Liver (tissue), 9 donors: ENCODE results near the gene LGR6. TPM values are rescaled to one million over a fixed set of nuclear protein-coding genes. Genes with fewer than 3 reads are reported as not detected.

Experiments
- DNase-seq: peaks from one replicate; pipeline ENCODE4 v3.0.0-alpha.2; 2017; ENCODE audit warnings: low spot score
- H3K27ac ChIP-seq, 2 donors: one replicate each; pipeline ENCODE4 v1.7.0; 2013; ENCODE audit warnings: inconsistent platforms in 2 of 2, low read length in 2 of 2, control low read depth in 1 of 2, low read depth in 1 of 2, mild to moderate bottlenecking in 1 of 2
- H3K27me3 ChIP-seq, 4 donors: one replicate each; pipeline versions ENCODE4 v1.6.1 to v1.7.0; 2013; ENCODE audit warnings: low read length in 3 of 4, inconsistent platforms in 1 of 4, mild to moderate bottlenecking in 1 of 4, moderate library complexity in 1 of 4; ENCODE audit not compliant: control insufficient read depth in 4 of 4, insufficient read depth in 4 of 4
- H3K36me3 ChIP-seq, 4 donors: one replicate each; pipeline versions ENCODE4 v1.6.1 to v1.7.0; 2013; ENCODE audit warnings: low read length in 3 of 4, mild to moderate bottlenecking in 3 of 4, low read depth in 1 of 4, moderate library complexity in 1 of 4; ENCODE audit not compliant: control insufficient read depth in 4 of 4, insufficient read depth in 3 of 4
- H3K4me1 ChIP-seq, 4 donors: one replicate each; pipeline versions ENCODE4 v1.6.1 to v1.7.0; 2013; ENCODE audit warnings: low read length in 3 of 4, mild to moderate bottlenecking in 3 of 4, moderate library complexity in 1 of 4; ENCODE audit not compliant: control insufficient read depth in 4 of 4, insufficient read depth in 4 of 4
- H3K4me3 ChIP-seq, 3 donors: one replicate each; pipeline versions ENCODE4 v1.6.1 to v1.7.0; 2013; ENCODE audit warnings: low read length in 3 of 3, control low read depth in 1 of 3, low read depth in 1 of 3, mild to moderate bottlenecking in 1 of 3
- H3K9ac ChIP-seq, 2 donors: one replicate each; pipeline ENCODE4 v1.7.0; 2013; ENCODE audit warnings: low read length in 2 of 2, mild to moderate bottlenecking in 2 of 2, moderate library complexity in 2 of 2, control low read depth in 1 of 2, low read depth in 1 of 2
- H3K9me3 ChIP-seq, 4 donors: one replicate each; pipeline versions ENCODE4 v1.6.1 to v1.7.0; 2013; ENCODE audit warnings: low read length in 3 of 4; ENCODE audit not compliant: control insufficient read depth in 4 of 4
- EGR1 ChIP-seq, 2 donors: IDR thresholded peaks; 2 replicates each; pipeline ENCODE4 v1.6.1; 2016 to 2018; ENCODE audit warnings: antibody characterized with exemption in 2 of 2, low read depth in 2 of 2
- FOXA1 ChIP-seq: IDR thresholded peaks from 2 replicates; pipeline ENCODE4 v1.6.1; 2016; ENCODE audit warnings: antibody characterized with exemption
- FOXA2 ChIP-seq: IDR thresholded peaks from 2 replicates; pipeline ENCODE4 v1.6.1; 2016; ENCODE audit warnings: antibody characterized with exemption
- GABPA ChIP-seq, 2 donors: IDR thresholded peaks in 1 of 2; conservative IDR thresholded peaks in 1 of 2; 2 replicates each; pipeline ENCODE4 v1.6.1; 2016; ENCODE audit warnings: antibody characterized with exemption in 2 of 2, mild to moderate bottlenecking in 1 of 2, moderate library complexity in 1 of 2
- HNF4A ChIP-seq, 2 donors: conservative IDR thresholded peaks; 2 replicates each; pipeline ENCODE4 v1.6.1; 2016; ENCODE audit warnings: antibody characterized with exemption in 2 of 2, mild to moderate bottlenecking in 2 of 2
- HNF4G ChIP-seq: IDR thresholded peaks from 2 replicates; pipeline ENCODE4 v1.6.1; 2016; ENCODE audit warnings: antibody characterized with exemption
- JUND ChIP-seq, 2 donors: IDR thresholded peaks; 2 replicates each; pipeline ENCODE4 v1.6.1; 2016; ENCODE audit warnings: antibody characterized with exemption in 2 of 2
- NR2F2 ChIP-seq: IDR thresholded peaks from 2 replicates; pipeline ENCODE4 v1.6.1; 2016; ENCODE audit warnings: antibody characterized with exemption
- RAD21 ChIP-seq, 2 donors: IDR thresholded peaks; 2 replicates each; pipeline ENCODE4 v1.6.1; 2016; ENCODE audit warnings: antibody characterized with exemption in 2 of 2, mild to moderate bottlenecking in 2 of 2
- RXRA ChIP-seq, 2 donors: IDR thresholded peaks; 2 replicates each; pipeline ENCODE4 v1.6.1; 2017 to 2018; ENCODE audit warnings: antibody characterized with exemption in 2 of 2, mild to moderate bottlenecking in 1 of 2
- SP1 ChIP-seq: IDR thresholded peaks from 2 replicates; pipeline ENCODE4 v1.6.1; 2018; ENCODE audit warnings: antibody characterized with exemption, mild to moderate bottlenecking
- TAF1 ChIP-seq: conservative IDR thresholded peaks from 2 replicates; pipeline ENCODE4 v1.6.1; 2016; ENCODE audit warnings: antibody characterized with exemption, mild to moderate bottlenecking
- YY1 ChIP-seq: IDR thresholded peaks from 2 replicates; pipeline ENCODE4 v1.6.1; 2016; ENCODE audit warnings: antibody characterized with exemption, mild to moderate bottlenecking
- WGBS: extraction: QIAGEN DNeasy Blood & Tissue Kit; methylation state at CpG from one replicate; pipeline ENCODE4 v1.1.7; 2013; 5-methylcytosine and 5-hydroxymethylcytosine counted together
- polyA plus RNA-seq, 2 donors: library from polyadenylated mRNA; stranded (reverse) in 1 of 2; unstranded in 1 of 2; fragments of 200-250 nt in 1 of 2; fragments of >200 nt in 1 of 2; fragmentation: Nextera tagmentation in 1 of 2; extraction: Ambion mirVana in 1 of 2; gene quantifications; one replicate each; pipeline versions ENCODE4 v1.2.1 to v1.2.3, GENCODE V29; 2013 to 2015
- total RNA-seq, 2 donors: library from RNA; depleted of rRNA; stranded (reverse); fragments of >200 nt; gene quantifications; one replicate each; pipeline ENCODE4 v1.2.3, GENCODE V29; 2014
- TF ChIP-seq, protein P1 (sequence below): IDR thresholded peaks from 2 replicates; pipeline ENCODE4 v1.6.1; 2016; ENCODE audit warnings: antibody characterized with exemption
- TF ChIP-seq, protein P2 (sequence below): fragments of 150-350 bp; IDR thresholded peaks from 2 replicates; pipeline ENCODE4 v1.5.1; 2017; ENCODE audit warnings: improper control_type of control experiment, low read depth, low read length; ENCODE audit not compliant: missing input control
- TF ChIP-seq, protein P3 (sequence below): IDR thresholded peaks from 2 replicates; pipeline ENCODE4 v1.6.1; 2016; ENCODE audit warnings: antibody characterized with exemption
- TF ChIP-seq, protein P4 (sequence below): IDR thresholded peaks from 2 replicates; pipeline ENCODE4 v1.6.1; 2016; ENCODE audit warnings: antibody characterized with exemption
- TF ChIP-seq, protein P5 (sequence below): IDR thresholded peaks from 2 replicates; pipeline ENCODE4 v1.6.1; 2016; ENCODE audit warnings: antibody characterized with exemption, mild to moderate bottlenecking
- donor health status: healthy.
- donor health status: healthy.
- donor health status: healthy.
- donor health status: healthy.
- donor health status: healthy.

The LGR6 gene
- total and polyA plus RNA-seq, 4 donors: 0.05 to 1.2 (median 0.75) TPM

DNA sequence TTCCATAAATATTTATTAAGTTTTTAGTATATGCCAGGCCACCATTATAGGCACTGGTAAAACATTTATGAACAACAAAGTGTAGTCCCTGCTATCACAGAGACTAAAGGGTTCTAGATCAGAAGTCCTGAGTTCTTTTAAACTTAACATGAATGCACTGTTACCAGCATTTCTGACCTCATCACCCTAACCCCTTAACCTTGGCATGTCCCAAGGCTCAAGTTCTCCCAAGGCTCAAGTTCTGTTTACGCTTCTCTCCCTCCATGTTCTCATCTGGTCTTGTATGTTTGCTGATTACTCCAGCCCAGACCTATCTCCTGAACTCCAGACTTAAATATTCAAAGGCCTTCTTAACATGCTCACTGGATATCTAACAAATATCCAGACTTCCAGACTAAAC, 93.6 kb downstream of the LGR6 start:
- Histone ChIP-seq H3K4me3 (no peak overlapping the region), H3K36me3 (no peaks in the 10 kb centered on the region), H3K27me3 (peaks cover 0 to 4% (median 0%) of the 10 kb centered on the region in 4 donors), H3K9me3 (no peaks in the 10 kb centered on the region), H3K9ac (no peak overlapping the region), H3K27ac (peak overlapping the region in 1 of 2 donors; percentile 12), H3K4me1 (peaks cover 0 to 6% (median 0%) of the 10 kb centered on the region in 4 donors)
- TF ChIP-seq NR2F2: peak; percentile 91
- TF ChIP-seq HNF4G: no peak
- no peak for TF ChIP-seq RXRA (IDR thresholded peaks at IDR 0.05)
- no peak for DNase-seq
- WGBS: 85% methylated on average over 1 of the region's 1 CpG

DNA sequence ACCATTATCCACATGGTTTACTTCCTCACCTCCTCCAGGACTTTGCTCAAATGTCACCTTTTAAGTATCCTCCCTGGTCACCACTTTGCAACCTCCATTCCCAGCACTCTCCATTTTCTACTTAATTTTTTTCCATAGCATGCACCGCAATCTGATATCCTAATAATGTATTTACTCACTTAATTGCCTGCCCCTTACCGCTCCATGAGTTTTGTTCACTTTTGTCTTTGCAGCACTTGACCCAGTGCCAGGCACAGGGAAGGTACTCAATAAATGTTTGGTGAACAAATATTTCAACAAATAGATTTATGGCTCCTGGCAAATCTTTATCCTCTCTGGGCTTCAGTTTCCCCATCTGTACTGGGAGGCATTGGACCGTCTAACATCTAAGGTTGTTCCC, 94.6 kb downstream of the LGR6 start:
- H3K4me1 ChIP-seq: peaks cover 0 to 6% (median 0%) of the 10 kb centered on the region in 4 donors
- H3K9ac ChIP-seq: no peak overlapping the region
- no peaks in the 10 kb centered on the region for H3K36me3 ChIP-seq
- no peak for DNase-seq
- no peak overlapping the region for H3K4me3 ChIP-seq
- WGBS: 84% methylated on average over 3 of the region's 3 CpGs
- H3K27ac ChIP-seq: no peak overlapping the region
- H3K27me3 ChIP-seq: peaks cover 0 to 4% (median 0%) of the 10 kb centered on the region in 4 donors
- TF ChIP-seq, protein P1, sequence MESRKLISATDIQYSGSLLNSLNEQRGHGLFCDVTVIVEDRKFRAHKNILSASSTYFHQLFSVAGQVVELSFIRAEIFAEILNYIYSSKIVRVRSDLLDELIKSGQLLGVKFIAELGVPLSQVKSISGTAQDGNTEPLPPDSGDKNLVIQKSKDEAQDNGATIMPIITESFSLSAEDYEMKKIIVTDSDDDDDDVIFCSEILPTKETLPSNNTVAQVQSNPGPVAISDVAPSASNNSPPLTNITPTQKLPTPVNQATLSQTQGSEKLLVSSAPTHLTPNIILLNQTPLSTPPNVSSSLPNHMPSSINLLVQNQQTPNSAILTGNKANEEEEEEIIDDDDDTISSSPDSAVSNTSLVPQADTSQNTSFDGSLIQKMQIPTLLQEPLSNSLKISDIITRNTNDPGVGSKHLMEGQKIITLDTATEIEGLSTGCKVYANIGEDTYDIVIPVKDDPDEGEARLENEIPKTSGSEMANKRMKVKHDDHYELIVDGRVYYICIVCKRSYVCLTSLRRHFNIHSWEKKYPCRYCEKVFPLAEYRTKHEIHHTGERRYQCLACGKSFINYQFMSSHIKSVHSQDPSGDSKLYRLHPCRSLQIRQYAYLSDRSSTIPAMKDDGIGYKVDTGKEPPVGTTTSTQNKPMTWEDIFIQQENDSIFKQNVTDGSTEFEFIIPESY: no peak
- TF ChIP-seq EGR1 (IDR thresholded peaks at IDR 0.05; ENCODE audit: low read depth in 2 of 2) (no peak), YY1 (no peak), FOXA2 (no peak), HNF4G (no peak), NR2F2 (no peak), FOXA1 (no peak), RAD21 (IDR thresholded peaks at IDR 0.05) (no peak), JUND (IDR thresholded peaks at IDR 0.05) (no peak), GABPA (IDR thresholded peaks at IDR 0.05 in 1 of 2, conservative IDR thresholded peaks at IDR 0.05 in 1 of 2) (no peak), HNF4A (conservative IDR thresholded peaks at IDR 0.05) (no peak), SP1 (no peak), RXRA (IDR thresholded peaks at IDR 0.05) (no peak), TAF1 (no peak)
- TF ChIP-seq, protein P2, sequence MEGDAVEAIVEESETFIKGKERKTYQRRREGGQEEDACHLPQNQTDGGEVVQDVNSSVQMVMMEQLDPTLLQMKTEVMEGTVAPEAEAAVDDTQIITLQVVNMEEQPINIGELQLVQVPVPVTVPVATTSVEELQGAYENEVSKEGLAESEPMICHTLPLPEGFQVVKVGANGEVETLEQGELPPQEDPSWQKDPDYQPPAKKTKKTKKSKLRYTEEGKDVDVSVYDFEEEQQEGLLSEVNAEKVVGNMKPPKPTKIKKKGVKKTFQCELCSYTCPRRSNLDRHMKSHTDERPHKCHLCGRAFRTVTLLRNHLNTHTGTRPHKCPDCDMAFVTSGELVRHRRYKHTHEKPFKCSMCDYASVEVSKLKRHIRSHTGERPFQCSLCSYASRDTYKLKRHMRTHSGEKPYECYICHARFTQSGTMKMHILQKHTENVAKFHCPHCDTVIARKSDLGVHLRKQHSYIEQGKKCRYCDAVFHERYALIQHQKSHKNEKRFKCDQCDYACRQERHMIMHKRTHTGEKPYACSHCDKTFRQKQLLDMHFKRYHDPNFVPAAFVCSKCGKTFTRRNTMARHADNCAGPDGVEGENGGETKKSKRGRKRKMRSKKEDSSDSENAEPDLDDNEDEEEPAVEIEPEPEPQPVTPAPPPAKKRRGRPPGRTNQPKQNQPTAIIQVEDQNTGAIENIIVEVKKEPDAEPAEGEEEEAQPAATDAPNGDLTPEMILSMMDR: no peak
- TF ChIP-seq, protein P3, sequence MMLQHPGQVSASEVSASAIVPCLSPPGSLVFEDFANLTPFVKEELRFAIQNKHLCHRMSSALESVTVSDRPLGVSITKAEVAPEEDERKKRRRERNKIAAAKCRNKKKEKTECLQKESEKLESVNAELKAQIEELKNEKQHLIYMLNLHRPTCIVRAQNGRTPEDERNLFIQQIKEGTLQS: no peak
- TF ChIP-seq, protein P4, sequence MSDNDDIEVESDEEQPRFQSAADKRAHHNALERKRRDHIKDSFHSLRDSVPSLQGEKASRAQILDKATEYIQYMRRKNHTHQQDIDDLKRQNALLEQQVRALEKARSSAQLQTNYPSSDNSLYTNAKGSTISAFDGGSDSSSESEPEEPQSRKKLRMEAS: no peak
- TF ChIP-seq, protein P5, sequence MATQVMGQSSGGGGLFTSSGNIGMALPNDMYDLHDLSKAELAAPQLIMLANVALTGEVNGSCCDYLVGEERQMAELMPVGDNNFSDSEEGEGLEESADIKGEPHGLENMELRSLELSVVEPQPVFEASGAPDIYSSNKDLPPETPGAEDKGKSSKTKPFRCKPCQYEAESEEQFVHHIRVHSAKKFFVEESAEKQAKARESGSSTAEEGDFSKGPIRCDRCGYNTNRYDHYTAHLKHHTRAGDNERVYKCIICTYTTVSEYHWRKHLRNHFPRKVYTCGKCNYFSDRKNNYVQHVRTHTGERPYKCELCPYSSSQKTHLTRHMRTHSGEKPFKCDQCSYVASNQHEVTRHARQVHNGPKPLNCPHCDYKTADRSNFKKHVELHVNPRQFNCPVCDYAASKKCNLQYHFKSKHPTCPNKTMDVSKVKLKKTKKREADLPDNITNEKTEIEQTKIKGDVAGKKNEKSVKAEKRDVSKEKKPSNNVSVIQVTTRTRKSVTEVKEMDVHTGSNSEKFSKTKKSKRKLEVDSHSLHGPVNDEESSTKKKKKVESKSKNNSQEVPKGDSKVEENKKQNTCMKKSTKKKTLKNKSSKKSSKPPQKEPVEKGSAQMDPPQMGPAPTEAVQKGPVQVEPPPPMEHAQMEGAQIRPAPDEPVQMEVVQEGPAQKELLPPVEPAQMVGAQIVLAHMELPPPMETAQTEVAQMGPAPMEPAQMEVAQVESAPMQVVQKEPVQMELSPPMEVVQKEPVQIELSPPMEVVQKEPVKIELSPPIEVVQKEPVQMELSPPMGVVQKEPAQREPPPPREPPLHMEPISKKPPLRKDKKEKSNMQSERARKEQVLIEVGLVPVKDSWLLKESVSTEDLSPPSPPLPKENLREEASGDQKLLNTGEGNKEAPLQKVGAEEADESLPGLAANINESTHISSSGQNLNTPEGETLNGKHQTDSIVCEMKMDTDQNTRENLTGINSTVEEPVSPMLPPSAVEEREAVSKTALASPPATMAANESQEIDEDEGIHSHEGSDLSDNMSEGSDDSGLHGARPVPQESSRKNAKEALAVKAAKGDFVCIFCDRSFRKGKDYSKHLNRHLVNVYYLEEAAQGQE: no peak
- no peaks in the 10 kb centered on the region for H3K9me3 ChIP-seq
